ENCODE measurements around the gene TRPM6. TPM values are rescaled to one million over a fixed set of nuclear protein-coding genes. Genes with fewer than 3 reads are reported as not detected.
"Not testable (repeated sequence)": the region's sequence is repeated elsewhere in the genome, so short reads cannot be mapped to it uniquely, and the experiment has no call there.

TRPM6 gene
- total and polyA plus RNA-seq, 8 donors: 0.43 to 3.8 (median 0.74) TPM

- intact Hi-C loops (cut with DNase I): no loop called here
- H3K36me3 ChIP-seq: no peaks in the 10 kb centered on the region
- TF ChIP-seq CTCF (IDR thresholded peaks at IDR 0.05): no peak
- no peak overlapping the region for H3K27ac ChIP-seq
- no peak overlapping the region for H3K4me3 ChIP-seq
- DNase-seq (no peak), ATAC-seq (no peak)
- no peaks in the 10 kb centered on the region for H3K4me1 ChIP-seq
- H3K9me3 ChIP-seq: no peaks in the 10 kb centered on the region
- H3K27me3 ChIP-seq: no peaks in the 10 kb centered on the region
Observed at GRCh38 chr9:74867483-74867882, 20.2 kb downstream of the TRPM6 start.

GRCh38 chr9:74865177-74865576 lies 22.5 kb downstream of the TRPM6 start:
- Histone ChIP-seq H3K9me3 (no peaks in the 10 kb centered on the region), H3K27me3 (no peaks in the 10 kb centered on the region), H3K4me3 (no peak overlapping the region), H3K27ac (peak overlapping the region in 1 of 2 donors; percentile 66), H3K36me3 (no peaks in the 10 kb centered on the region), H3K4me1 (peaks cover 0 to 14% of the 10 kb centered on the region in 2 donors)
- DNase-seq (no peak), ATAC-seq (no peak)
- TF ChIP-seq CTCF (IDR thresholded peaks at IDR 0.05): no peak
- intact Hi-C loops (cut with DNase I): no loop called here

GRCh38 chr9:74861773-74862474 lies 25.8 kb downstream of the TRPM6 start:
- TF ChIP-seq CTCF (IDR thresholded peaks at IDR 0.05): no peak
- no peaks in the 10 kb centered on the region for H3K9me3 ChIP-seq
- DNase-seq (no peak), ATAC-seq (no peak)
- peak overlapping the region in 1 of 2 donors; percentile 42 for H3K27ac ChIP-seq
- peaks cover 0 to 14% of the 10 kb centered on the region in 2 donors for H3K4me1 ChIP-seq
- no peaks in the 10 kb centered on the region for H3K36me3 ChIP-seq
- intact Hi-C loops (cut with DNase I): no loop called here
- no peak overlapping the region for H3K4me3 ChIP-seq
- H3K27me3 ChIP-seq: no peaks in the 10 kb centered on the region

- no peaks in the 10 kb centered on the region for H3K9me3 ChIP-seq
- DNase-seq: no peak
- no peak overlapping the region for H3K4me3 ChIP-seq
- no peak for TF ChIP-seq CTCF (IDR thresholded peaks at IDR 0.05)
- H3K27ac ChIP-seq: peak overlapping the region in 1 of 2 donors; percentile 42
- no peaks in the 10 kb centered on the region for H3K27me3 ChIP-seq
- no peaks in the 10 kb centered on the region for H3K36me3 ChIP-seq
- H3K4me1 ChIP-seq: peaks cover 0 to 14% of the 10 kb centered on the region in 2 donors
- no peak for ATAC-seq
- intact Hi-C loops (cut with DNase I): no loop called here
Observed at GRCh38 chr9:74861071-74861470, 26.6 kb downstream of the TRPM6 start.

GRCh38 chr9:74860247-74860646 lies 27.5 kb downstream of the TRPM6 start:
- H3K27me3 ChIP-seq; H3K4me3 ChIP-seq; ATAC-seq; H3K9me3 ChIP-seq; H3K27ac ChIP-seq; intact Hi-C loops (cut with DNase I); H3K36me3 ChIP-seq: not testable (repeated sequence)
- DNase-seq: peak in 1 of 4 donors; percentile 5
- peaks cover 0 to 14% of the 10 kb centered on the region in 2 donors for H3K4me1 ChIP-seq

- ATAC-seq: no peak
- Histone ChIP-seq H3K27ac (no peak overlapping the region), H3K4me1 (peaks cover 0 to 14% of the 10 kb centered on the region in 2 donors), H3K9me3 (no peaks in the 10 kb centered on the region), H3K27me3 (no peaks in the 10 kb centered on the region), H3K4me3 (no peak overlapping the region), H3K36me3 (no peaks in the 10 kb centered on the region)
- TF ChIP-seq CTCF (IDR thresholded peaks at IDR 0.05): no peak
- intact Hi-C loops (cut with DNase I): no loop called here
- DNase-seq: peak in 2 of 4 donors; percentile 29 to 59
Observed at GRCh38 chr9:74859786-74860185, 27.9 kb downstream of the TRPM6 start.

Measured in left lung (tissue), 10 donors.